GF-D8 (cell line): ENCODE measurements around the gene PLEKHG4B.

ENCODE experiments used
- DNase-seq: peaks from one replicate; lab custom pipeline; 2025; lab: John Stamatoyannopoulos, UW

The PLEKHG4B gene

GRCh38 chr5:172841-173251 is 80.9 kb downstream of the PLEKHG4B start:
- DNase-seq: no peak

- no peak for DNase-seq
These were observed 81.7 kb downstream of the PLEKHG4B start for GRCh38 chr5:173392-174290.

- DNase-seq: no peak
These were observed 82.3 kb downstream of the PLEKHG4B start for GRCh38 chr5:174291-174600.

- DNase-seq: no peak
These were observed 83.0 kb downstream of the PLEKHG4B start for GRCh38 chr5:174876-175465.

GRCh38 chr5:176296-176823 is 84.4 kb downstream of the PLEKHG4B start:
- no peak for DNase-seq

GRCh38 chr5:178110-178509 is 86.1 kb downstream of the PLEKHG4B start:
- DNase-seq: no peak

GRCh38 chr5:179401-179800 is 87.4 kb downstream of the PLEKHG4B start:
- DNase-seq: no peak

GRCh38 chr5:180286-180918 is 88.4 kb downstream of the PLEKHG4B start:
- DNase-seq: no peak

GRCh38 chr5:181160-181559 is 89.2 kb downstream of the PLEKHG4B start:
- no peak for DNase-seq

GRCh38 chr5:181566-181965 is 89.6 kb downstream of the PLEKHG4B start:
- no peak for DNase-seq

- no peak for DNase-seq
These were observed 90.2 kb downstream of the PLEKHG4B start for GRCh38 chr5:182126-182525.

- DNase-seq: no peak
These were observed 92.5 kb downstream of the PLEKHG4B start for GRCh38 chr5:184471-184870.

GRCh38 chr5:185095-186070 is 93.4 kb downstream of the PLEKHG4B start:
- DNase-seq: no peak

- DNase-seq: no peak
These were observed 94.4 kb downstream of the PLEKHG4B start for GRCh38 chr5:186091-187041.

GRCh38 chr5:187042-187431 is 95.1 kb downstream of the PLEKHG4B start:
- DNase-seq: no peak

GRCh38 chr5:187617-188451 is 95.9 kb downstream of the PLEKHG4B start:
- DNase-seq: no peak

GRCh38 chr5:188488-189481 is 96.8 kb downstream of the PLEKHG4B start:
- no peak for DNase-seq

- DNase-seq: no peak
These were observed 97.5 kb downstream of the PLEKHG4B start for GRCh38 chr5:189486-189885.
